HAP-1 (cell line): ENCODE data around the gene EPS8L1.
"Not testable (repeated sequence)": the region's sequence is repeated elsewhere in the genome, so short reads cannot be mapped to it uniquely, and the experiment has no call there.

ENCODE experiments used
- DNase-seq, 2 experiments: peaks; one replicate each; pipeline ENCODE4 v3.0.0-alpha.2; 2016 to 2020; ENCODE audit warnings: low spot score in 2 of 2
- H3K27me3 ChIP-seq: fragments of 250-450 bp; sonication (Bioruptor Pico); 2 replicates; pipeline ENCODE4 v1.5.1; 2020; ENCODE audit warnings: low read depth, mild to moderate bottlenecking, moderate library complexity
- H3K36me3 ChIP-seq: fragments of 250-450 bp; sonication (Bioruptor Pico); replicated peaks from 2 replicates; pipeline ENCODE4 v1.5.1; 2020; ENCODE audit warnings: mild to moderate bottlenecking
- H3K4me1 ChIP-seq: fragments of 250-450 bp; sonication (Bioruptor Pico); 2 replicates; pipeline ENCODE4 v1.5.1; 2020; ENCODE audit warnings: mild to moderate bottlenecking
- H3K4me3 ChIP-seq: fragments of 250-450 bp; sonication (Bioruptor Pico); 2 replicates; pipeline ENCODE4 v1.5.1; 2020; ENCODE audit warnings: mild to moderate bottlenecking, moderate library complexity
- H3K9me3 ChIP-seq: fragments of 250-450 bp; sonication (Bioruptor Pico); 2 replicates; pipeline ENCODE4 v1.5.1; 2020; ENCODE audit warnings: mild to moderate bottlenecking, moderate library complexity
- in situ Hi-C: fragments of 300-500 bp; cut with MboI; formaldehyde crosslinking; loops from 3 replicates; pipeline ENCODE4 v1.14.3; 2020; ENCODE audit warnings: low sequenced_read_pairs, inconsistent platforms, mixed read lengths

The EPS8L1 gene

GRCh38 chr19:55042344-55042678 is 33.4 kb upstream of the EPS8L1 start:
- Histone ChIP-seq H3K9me3 (no peaks in the 10 kb centered on the region), H3K4me1 (no peaks in the 10 kb centered on the region), H3K36me3 (peaks cover 31% of the 10 kb centered on the region), H3K4me3 (no peak overlapping the region), H3K27me3 (no peaks in the 10 kb centered on the region)
- in situ Hi-C loops: no loop called here
- DNase-seq: no peak

DNA sequence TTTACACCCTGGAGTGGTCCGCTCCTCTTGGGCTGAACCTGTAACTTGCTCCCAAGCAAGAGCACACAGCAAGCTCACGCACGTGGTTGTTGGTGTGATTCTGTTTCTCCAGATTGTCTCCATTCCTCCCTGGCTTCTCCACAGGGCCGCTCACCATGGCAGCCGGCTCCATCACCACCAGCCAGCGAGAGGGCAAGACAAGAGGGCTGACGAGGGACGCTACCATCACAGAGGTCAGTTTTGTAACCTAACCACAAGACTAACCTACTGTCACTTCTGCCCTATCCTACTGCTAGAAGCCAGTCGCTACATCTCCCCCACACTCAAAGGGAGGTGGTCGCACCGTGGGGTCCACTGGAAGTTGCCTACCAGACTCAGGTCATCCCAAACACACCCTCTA is 33.0 kb upstream of the EPS8L1 start:
- in situ Hi-C loops: no loop called here
- no peaks in the 10 kb centered on the region for H3K9me3 ChIP-seq
- no peaks in the 10 kb centered on the region for H3K27me3 ChIP-seq
- no peaks in the 10 kb centered on the region for H3K4me1 ChIP-seq
- peaks cover 35% of the 10 kb centered on the region for H3K36me3 ChIP-seq
- no peak for DNase-seq
- no peak overlapping the region for H3K4me3 ChIP-seq

DNA sequence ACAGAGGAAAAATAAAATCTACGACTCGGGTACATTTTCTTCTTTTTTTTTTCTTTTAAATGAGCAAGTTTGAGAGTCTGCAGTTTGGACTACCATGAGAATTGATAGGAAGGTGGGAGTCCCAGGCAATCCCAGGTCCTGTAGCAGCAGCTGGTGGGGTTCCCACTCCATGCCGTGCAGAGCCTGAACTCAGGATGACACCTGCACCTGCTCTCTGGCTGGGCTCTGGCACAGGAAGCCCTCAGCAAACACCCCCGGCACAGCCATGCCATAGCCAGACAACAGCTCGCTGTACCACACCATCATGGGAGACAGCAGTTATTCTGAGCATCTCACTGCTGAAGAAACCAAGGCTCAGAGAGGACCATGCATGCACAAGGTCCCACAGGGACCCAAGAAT is 31.4 kb upstream of the EPS8L1 start:
- no peak for DNase-seq
- Histone ChIP-seq H3K9me3 (no peaks in the 10 kb centered on the region), H3K27me3 (no peaks in the 10 kb centered on the region), H3K4me1 (no peaks in the 10 kb centered on the region), H3K4me3 (no peak overlapping the region), H3K36me3 (peaks cover 50% of the 10 kb centered on the region)
- in situ Hi-C loops: no loop called here

- no peak for DNase-seq
- H3K9me3 ChIP-seq: no peaks in the 10 kb centered on the region
- H3K4me1 ChIP-seq: no peaks in the 10 kb centered on the region
- H3K36me3 ChIP-seq: peaks cover 50% of the 10 kb centered on the region
- no peak overlapping the region for H3K4me3 ChIP-seq
- in situ Hi-C loops: no loop called here
- H3K27me3 ChIP-seq: no peaks in the 10 kb centered on the region
Observed at GRCh38 chr19:55044771-55045716, 30.6 kb upstream of the EPS8L1 start.

DNA sequence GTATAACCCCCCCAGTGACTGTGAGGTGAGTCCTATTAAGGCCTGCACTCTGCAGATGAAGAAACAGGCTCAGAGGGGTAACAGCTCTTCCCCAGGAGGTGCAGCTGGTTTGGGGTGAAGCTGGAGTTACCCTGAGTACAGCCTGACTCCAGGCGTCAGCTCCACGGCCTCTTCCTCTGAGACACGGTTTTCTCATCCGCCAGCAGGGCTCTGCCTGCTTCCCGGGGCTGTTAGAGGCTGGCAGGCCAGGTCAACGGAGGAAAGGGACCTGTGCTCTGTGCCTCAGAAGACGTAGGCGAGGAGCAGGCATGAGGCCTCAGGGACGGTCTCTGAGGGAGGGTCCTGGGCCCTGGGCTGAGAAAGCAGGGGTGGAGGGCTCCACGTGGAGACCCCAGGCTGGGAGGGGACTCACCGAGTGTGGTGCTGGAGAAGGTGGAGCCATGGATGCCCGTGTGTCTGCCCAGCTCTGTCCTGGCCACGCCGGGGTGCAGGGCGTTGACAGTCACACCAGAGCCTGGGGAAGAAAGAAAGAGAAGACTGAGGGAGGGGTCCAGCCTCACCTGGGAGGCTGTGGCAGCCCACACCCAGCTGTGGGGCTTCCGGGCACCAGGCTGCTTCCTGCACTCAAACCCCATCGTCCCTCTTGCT is 28.6 kb upstream of the EPS8L1 start:
- DNase-seq: no peak
- no peaks in the 10 kb centered on the region for H3K4me1 ChIP-seq
- peaks cover 51% of the 10 kb centered on the region for H3K36me3 ChIP-seq

DNA sequence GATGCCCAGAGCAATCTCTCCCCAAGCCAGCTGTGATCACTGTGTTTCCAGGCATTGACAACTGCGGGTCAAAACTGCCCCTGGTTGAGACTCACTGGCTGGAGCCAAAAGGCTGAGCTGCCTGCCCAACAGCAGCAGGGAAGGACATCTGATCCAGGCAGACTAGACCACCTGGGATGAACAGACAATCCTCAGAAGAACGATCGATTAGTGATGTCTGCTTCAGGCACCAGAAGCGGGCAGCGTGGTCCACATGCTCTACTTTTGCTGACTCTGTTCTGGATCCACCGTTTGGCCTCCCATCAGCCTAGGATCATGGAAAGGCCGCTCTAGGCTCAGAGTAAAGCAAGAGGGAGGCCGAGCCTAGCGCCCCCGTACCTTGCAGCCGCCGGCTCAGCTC is 27.7 kb upstream of the EPS8L1 start:
- DNase-seq: no peak
- in situ Hi-C loops: no loop called here
- Histone ChIP-seq H3K4me3 (no peak overlapping the region), H3K36me3 (peaks cover 54% of the 10 kb centered on the region), H3K9me3 (no peaks in the 10 kb centered on the region), H3K27me3 (no peaks in the 10 kb centered on the region), H3K4me1 (no peaks in the 10 kb centered on the region)

More for the DNA sequence above, 28.6 kb upstream of the EPS8L1 start:
- H3K4me3 ChIP-seq: no peak overlapping the region
- no peaks in the 10 kb centered on the region for H3K9me3 ChIP-seq
- in situ Hi-C loops: no loop called here
- no peaks in the 10 kb centered on the region for H3K27me3 ChIP-seq

- Histone ChIP-seq H3K4me1 (no peaks in the 10 kb centered on the region), H3K36me3 (peaks cover 54% of the 10 kb centered on the region), H3K27me3 (no peaks in the 10 kb centered on the region), H3K9me3 (no peaks in the 10 kb centered on the region), H3K4me3 (no peak overlapping the region)
- DNase-seq: no peak
- in situ Hi-C loops: no loop called here
Observed at GRCh38 chr19:55048446-55048845, 27.2 kb upstream of the EPS8L1 start.

GRCh38 chr19:55050749-55051532 is 24.7 kb upstream of the EPS8L1 start:
- in situ Hi-C loops: no loop called here
- Histone ChIP-seq H3K36me3 (peaks cover 66% of the 10 kb centered on the region), H3K27me3 (no peaks in the 10 kb centered on the region), H3K9me3 (no peaks in the 10 kb centered on the region), H3K4me1 (no peaks in the 10 kb centered on the region), H3K4me3 (no peak overlapping the region)
- no peak for DNase-seq

- no peak overlapping the region for H3K4me3 ChIP-seq
- in situ Hi-C loops: no loop called here
- DNase-seq: no peak
- no peaks in the 10 kb centered on the region for H3K4me1 ChIP-seq
- no peaks in the 10 kb centered on the region for H3K27me3 ChIP-seq
- H3K36me3 ChIP-seq: peaks cover 63% of the 10 kb centered on the region
- H3K9me3 ChIP-seq: no peaks in the 10 kb centered on the region
Observed at GRCh38 chr19:55053735-55054134, 21.9 kb upstream of the EPS8L1 start.

DNA sequence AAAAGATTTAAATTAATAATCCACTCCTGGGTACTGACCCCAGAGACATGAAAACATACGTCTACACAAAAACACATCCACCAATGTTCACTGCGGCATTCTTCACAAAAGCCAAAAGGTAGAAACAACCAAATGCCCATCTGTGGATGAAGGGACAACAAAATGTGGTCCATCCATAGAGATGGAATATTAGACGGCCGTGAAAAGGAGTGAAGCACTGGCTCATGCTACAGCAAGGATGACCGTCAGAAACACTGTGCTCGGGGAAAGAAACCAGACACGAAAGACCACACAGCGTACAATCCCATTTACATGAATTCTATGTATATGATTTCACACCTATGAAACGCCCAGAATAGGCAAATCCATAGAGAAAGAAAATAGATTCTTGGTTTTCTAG is 18.8 kb upstream of the EPS8L1 start:
- Histone ChIP-seq H3K4me3 (no peak overlapping the region), H3K36me3 (peaks cover 65% of the 10 kb centered on the region), H3K27me3 (no peaks in the 10 kb centered on the region), H3K4me1 (no peaks in the 10 kb centered on the region; the same call in 1 of the 2 replicates), H3K9me3 (no peaks in the 10 kb centered on the region)
- DNase-seq: no peak
- in situ Hi-C loops: no loop called here

GRCh38 chr19:55058781-55059610 is 16.7 kb upstream of the EPS8L1 start:
- DNase-seq: no peak
- Histone ChIP-seq H3K36me3 (peaks cover 55% of the 10 kb centered on the region), H3K4me3 (no peak overlapping the region), H3K9me3 (no peaks in the 10 kb centered on the region), H3K27me3 (no peaks in the 10 kb centered on the region), H3K4me1 (no peaks in the 10 kb centered on the region; the same call in 1 of the 2 replicates)
- in situ Hi-C loops: no loop called here

DNA sequence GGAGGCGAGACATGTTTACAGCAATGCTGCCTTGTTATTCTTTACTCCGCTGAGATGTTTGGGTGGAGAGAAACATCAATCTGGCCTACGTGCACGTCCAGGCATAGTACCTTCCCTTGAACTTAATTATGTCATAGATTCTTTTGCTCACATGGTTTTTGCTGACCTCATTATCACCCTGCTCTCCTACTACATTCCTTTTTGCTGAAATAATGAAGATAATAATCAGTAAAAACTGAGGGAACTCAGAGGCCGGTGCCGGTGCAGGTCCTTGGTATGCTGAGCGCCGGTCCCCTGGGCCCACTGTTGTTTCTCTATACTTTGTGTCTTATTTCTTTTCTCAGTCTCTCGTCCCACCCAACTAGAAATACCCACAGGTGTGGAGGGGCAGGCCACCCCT is 15.4 kb upstream of the EPS8L1 start:
- H3K27me3 ChIP-seq, DNase-seq, in situ Hi-C loops, H3K4me3 ChIP-seq, H3K4me1 ChIP-seq, H3K9me3 ChIP-seq: not testable (repeated sequence)
- H3K36me3 ChIP-seq: peaks cover 44% of the 10 kb centered on the region
